ENCODE data around the gene VSTM2L. TPM values are rescaled to one million over a fixed set of nuclear protein-coding genes. Genes with fewer than 3 reads are reported as not detected.

VSTM2L gene
- total and polyA plus RNA-seq, 2 of the 13 experiments (the other 11 are each of a cell fraction or from before 2014, with no cell fraction given), result not detected

- TF ChIP-seq, protein P1, sequence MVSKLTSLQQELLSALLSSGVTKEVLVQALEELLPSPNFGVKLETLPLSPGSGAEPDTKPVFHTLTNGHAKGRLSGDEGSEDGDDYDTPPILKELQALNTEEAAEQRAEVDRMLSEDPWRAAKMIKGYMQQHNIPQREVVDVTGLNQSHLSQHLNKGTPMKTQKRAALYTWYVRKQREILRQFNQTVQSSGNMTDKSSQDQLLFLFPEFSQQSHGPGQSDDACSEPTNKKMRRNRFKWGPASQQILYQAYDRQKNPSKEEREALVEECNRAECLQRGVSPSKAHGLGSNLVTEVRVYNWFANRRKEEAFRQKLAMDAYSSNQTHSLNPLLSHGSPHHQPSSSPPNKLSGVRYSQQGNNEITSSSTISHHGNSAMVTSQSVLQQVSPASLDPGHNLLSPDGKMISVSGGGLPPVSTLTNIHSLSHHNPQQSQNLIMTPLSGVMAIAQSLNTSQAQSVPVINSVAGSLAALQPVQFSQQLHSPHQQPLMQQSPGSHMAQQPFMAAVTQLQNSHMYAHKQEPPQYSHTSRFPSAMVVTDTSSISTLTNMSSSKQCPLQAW (CRISPR knock-in tag; IDR thresholded peaks at IDR 0.05), result no peak
- TF ChIP-seq SOX13 (IDR thresholded peaks at IDR 0.05), result no peak
- peak in 1 of 2 experiments; percentile 64; a peak in 1 of 4 replicates for TF ChIP-seq SOX13 (CRISPR knock-in tag; conservative IDR thresholded peaks at IDR 0.05 in 1 of 2, IDR thresholded peaks at IDR 0.05 in 1 of 2)
- TF ChIP-seq RARA (CRISPR knock-in tag; IDR thresholded peaks at IDR 0.05), result peak; percentile 5; the same call in 1 of the 2 replicates
- no peak for TF ChIP-seq KDM5B (CRISPR knock-in tag; IDR thresholded peaks at IDR 0.05; ENCODE audit: borderline replicate concordance)
- TF ChIP-seq PITX1 (CRISPR knock-in tag; IDR thresholded peaks at IDR 0.05), result peak; percentile 82
- TF ChIP-seq FOXK1 (CRISPR knock-in tag; IDR thresholded peaks at IDR 0.05; ENCODE audit: borderline replicate concordance, low read depth), result peak; percentile 39; the same call in 1 of the 2 replicates
- TF ChIP-seq PHF5A (CRISPR knock-in tag; IDR thresholded peaks at IDR 0.05; ENCODE audit: low read depth, unreplicated experiment), result no peak
- TF ChIP-seq ZFX (CRISPR knock-in tag; IDR thresholded peaks at IDR 0.05; ENCODE audit: low read depth), result 0 out of 2 replicates have a peak, but pooled peaks have one; percentile 20
- TF ChIP-seq HOXD1 (CRISPR knock-in tag; IDR thresholded peaks at IDR 0.05), result no peak
- no peak for TF ChIP-seq CAMTA2 (CRISPR knock-in tag; IDR thresholded peaks at IDR 0.05; ENCODE audit: borderline replicate concordance)
- TF ChIP-seq ZBTB14 (CRISPR knock-in tag; IDR thresholded peaks at IDR 0.05), result no peak
- TF ChIP-seq MTA1 (CRISPR knock-in tag; IDR thresholded peaks at IDR 0.05; ENCODE audit: borderline replicate concordance), result peak; percentile 27; the same call in 1 of the 2 replicates
- TF ChIP-seq REPIN1 (CRISPR knock-in tag; IDR thresholded peaks at IDR 0.05; ENCODE audit: borderline replicate concordance, low read depth), result 0 out of 2 replicates have a peak, but pooled peaks have one; percentile 48
- TF ChIP-seq ZNF225 (CRISPR knock-in tag; IDR thresholded peaks at IDR 0.05), result no peak
- TF ChIP-seq ZNF543 (CRISPR knock-in tag; IDR thresholded peaks at IDR 0.05), result 0 out of 2 replicates have a peak, but pooled peaks have one; percentile 40
- 0 out of 2 replicates have a peak, but pooled peaks have one; percentile 28 for TF ChIP-seq HOXA9 (CRISPR knock-in tag; IDR thresholded peaks at IDR 0.05; ENCODE audit: borderline replicate concordance)
- peak; percentile 67; the same call in 1 of the 2 replicates for TF ChIP-seq PCBP1 (IDR thresholded peaks at IDR 0.05; ENCODE audit: borderline replicate concordance, low read depth, low read length)
- TF ChIP-seq, protein P2, sequence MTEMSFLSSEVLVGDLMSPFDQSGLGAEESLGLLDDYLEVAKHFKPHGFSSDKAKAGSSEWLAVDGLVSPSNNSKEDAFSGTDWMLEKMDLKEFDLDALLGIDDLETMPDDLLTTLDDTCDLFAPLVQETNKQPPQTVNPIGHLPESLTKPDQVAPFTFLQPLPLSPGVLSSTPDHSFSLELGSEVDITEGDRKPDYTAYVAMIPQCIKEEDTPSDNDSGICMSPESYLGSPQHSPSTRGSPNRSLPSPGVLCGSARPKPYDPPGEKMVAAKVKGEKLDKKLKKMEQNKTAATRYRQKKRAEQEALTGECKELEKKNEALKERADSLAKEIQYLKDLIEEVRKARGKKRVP (CRISPR knock-in tag; IDR thresholded peaks at IDR 0.05), result peak in 1 of 2 experiments; percentile 26; a peak in 1 of 4 replicates
- TF ChIP-seq HOXA3 (CRISPR knock-in tag; IDR thresholded peaks at IDR 0.05), result no peak; the same call in 1 of the 2 replicates
- TF ChIP-seq, protein P3, sequence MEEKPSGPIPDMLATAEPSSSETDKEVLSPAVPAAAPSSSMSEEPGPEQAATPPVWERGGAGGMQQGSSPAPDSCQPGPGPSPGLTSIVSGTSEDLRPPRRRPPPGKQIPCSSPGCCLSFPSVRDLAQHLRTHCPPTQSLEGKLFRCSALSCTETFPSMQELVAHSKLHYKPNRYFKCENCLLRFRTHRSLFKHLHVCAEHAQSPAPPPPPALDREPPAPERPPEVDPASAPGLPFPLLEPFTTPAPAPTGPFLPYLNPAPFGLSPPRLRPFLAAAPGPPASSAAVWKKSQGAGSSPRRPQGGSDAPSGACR (CRISPR knock-in tag; IDR thresholded peaks at IDR 0.05), result peak; percentile 59; the same call in 1 of the 2 replicates
- no peak for TF ChIP-seq MBNL3 (CRISPR knock-in tag; conservative IDR thresholded peaks at IDR 0.05)
- no peak for TF ChIP-seq ZNF33A (CRISPR knock-in tag; IDR thresholded peaks at IDR 0.05; ENCODE audit: borderline replicate concordance)
Observed at GRCh38 chr20:37885593-37886503, 17.1 kb upstream of the VSTM2L start (continued).

Data from HepG2 (cell line).